Measurements from ENCODE around the gene CROCC. TPM values are rescaled to one million over a fixed set of nuclear protein-coding genes. Genes with fewer than 3 reads are reported as not detected.
A peak's percentile ranks its signal among the peaks of the same experiment; 100 is the strongest.
"Not testable (repeated sequence)": the region's sequence is repeated elsewhere in the genome, so short reads cannot be mapped to it uniquely, and the experiment has no call there.

CROCC gene
- polyA plus RNA-seq (2013, experiment 1 of 2; ENCODE audit: insufficient read length), result 22.5 TPM
- polyA plus RNA-seq (2013, experiment 2 of 2; ENCODE audit: insufficient read length), result 19.4 TPM

GRCh38 chr1:16921391-16922185 lies at the start of gene CROCC:
Gene CROCC, plus strand, starts transcription at chr1:16921931. Its CDS starts 88 bp downstream, at chr1:16922019.
- peak; percentile 54 for DNase-seq

GRCh38 chr1:16872152-16873075 lies 49.3 kb upstream of the CROCC start:
- DNase-seq, result peak; percentile 91

GRCh38 chr1:16873076-16873879 lies 48.5 kb upstream of the CROCC start:
- not testable (repeated sequence) for DNase-seq

- DNase-seq, result not testable (repeated sequence)
These were observed 46.6 kb upstream of the CROCC start for GRCh38 chr1:16874968-16875765.

- not testable (repeated sequence) for DNase-seq
These were observed 40.0 kb upstream of the CROCC start for GRCh38 chr1:16881742-16882141.

GRCh38 chr1:16882986-16883385 lies 38.7 kb upstream of the CROCC start:
- DNase-seq, result no peak

- not testable (repeated sequence) for DNase-seq
These were observed 37.2 kb upstream of the CROCC start for GRCh38 chr1:16884487-16884886.

- DNase-seq, result no peak
These were observed 34.7 kb upstream of the CROCC start for GRCh38 chr1:16886860-16887605.

GRCh38 chr1:16888860-16889816 lies 32.6 kb upstream of the CROCC start:
- peak; percentile 89 for DNase-seq

GRCh38 chr1:16890539-16891021 lies 31.2 kb upstream of the CROCC start:
- DNase-seq, result not testable (repeated sequence)

- DNase-seq, result not testable (repeated sequence)
These were observed 30.7 kb upstream of the CROCC start for GRCh38 chr1:16891057-16891456.

GRCh38 chr1:16892978-16893525 lies 28.7 kb upstream of the CROCC start:
- DNase-seq, result not testable (repeated sequence)

GRCh38 chr1:16893796-16894195 lies 27.9 kb upstream of the CROCC start:
- not testable (repeated sequence) for DNase-seq

- not testable (repeated sequence) for DNase-seq
These were observed 27.4 kb upstream of the CROCC start for GRCh38 chr1:16894338-16894737.

GRCh38 chr1:16895233-16895597 lies 26.5 kb upstream of the CROCC start:
- not testable (repeated sequence) for DNase-seq

GRCh38 chr1:16895598-16896315 lies 26.0 kb upstream of the CROCC start, which contains the start of gene RNU1-2:
Gene RNU1-2, plus strand, starts transcription at chr1:16895980.
- peak; percentile 100 for DNase-seq

- peak; percentile 96 for DNase-seq
These were observed 25.2 kb upstream of the CROCC start for GRCh38 chr1:16896316-16897055.
